ENCODE measurements around the gene PEX3. TPM values are rescaled to one million over a fixed set of nuclear protein-coding genes. Genes with fewer than 3 reads are reported as not detected.
"Not testable (repeated sequence)": the region's sequence is repeated elsewhere in the genome, so short reads cannot be mapped to it uniquely, and the experiment has no call there.

PEX3 gene
- total RNA-seq, 2 experiments from 2014 or later: 17.9 to 18.4 TPM

GRCh38 chr6:143501851-143502250, 51.2 kb downstream of the PEX3 start:
- DNase-seq (no peak), ATAC-seq (no peak)
- no peak overlapping the region for H3K27ac Mint-ChIP-seq
- H3K36me3 Mint-ChIP-seq: peaks cover 38% of the 10 kb centered on the region
- H3K4me3 Mint-ChIP-seq: no peak overlapping the region
- CTCF ChIA-PET: interaction anchor here (0.8 to 1.6 kb wide), 3 partner anchors 10 to 65 kb away, joined by 3 read pairs; partner anchors contain the start of gene FUCA2
- H3K27me3 Mint-ChIP-seq: no peaks in the 10 kb centered on the region
- peaks cover 21% of the 10 kb centered on the region for H3K4me1 Mint-ChIP-seq
- H3K9me3 Mint-ChIP-seq (ENCODE audit: low read depth): no peaks in the 10 kb centered on the region

- Mint-ChIP-seq H3K27ac (no peak overlapping the region), H3K4me3 (no peak overlapping the region), H3K27me3 (no peaks in the 10 kb centered on the region), H3K4me1 (peaks cover 15% of the 10 kb centered on the region), H3K36me3 (peaks cover 27% of the 10 kb centered on the region), H3K9me3 (ENCODE audit: low read depth) (no peaks in the 10 kb centered on the region)
- CTCF ChIA-PET: no interaction called here
- ATAC-seq (no peak), DNase-seq (no peak)
These were observed 53.8 kb downstream of the PEX3 start for GRCh38 chr6:143504369-143504768.

GRCh38 chr6:143505111-143505510, 54.5 kb downstream of the PEX3 start:
- no peak overlapping the region for H3K4me3 Mint-ChIP-seq
- no peaks in the 10 kb centered on the region for H3K27me3 Mint-ChIP-seq
- CTCF ChIA-PET: interaction anchor here (0.6 kb wide), 1 partner anchor 191 kb away, joined by 3 read pairs; no protein-coding TSS in a partner anchor
- no peaks in the 10 kb centered on the region for H3K9me3 Mint-ChIP-seq (ENCODE audit: low read depth)
- H3K36me3 Mint-ChIP-seq: peaks cover 20% of the 10 kb centered on the region
- H3K27ac Mint-ChIP-seq: no peak overlapping the region
- no peak for ATAC-seq
- DNase-seq: no peak
- peaks cover 19% of the 10 kb centered on the region for H3K4me1 Mint-ChIP-seq

DNA sequence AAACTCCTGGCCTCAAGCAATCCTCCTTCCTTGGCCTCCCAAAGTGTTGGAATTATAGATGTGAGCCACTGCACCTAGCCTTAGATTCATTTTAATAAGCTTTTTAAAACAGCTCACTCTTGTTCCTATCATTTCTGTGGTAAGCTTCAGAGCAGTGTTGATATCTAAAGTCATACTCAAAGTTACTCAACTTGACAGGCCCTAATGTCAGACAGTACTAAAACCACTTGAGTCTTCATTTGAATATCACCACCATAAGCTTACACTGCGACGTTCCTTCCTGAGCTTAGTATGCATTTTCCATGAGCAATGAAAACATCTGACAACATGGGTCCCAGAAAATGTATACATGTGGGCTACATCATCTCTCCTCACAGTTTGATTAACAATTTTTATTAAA, 54.9 kb downstream of the PEX3 start:
- Mint-ChIP-seq H3K4me3 (no peak overlapping the region), H3K4me1 (peaks cover 22% of the 10 kb centered on the region), H3K36me3 (peaks cover 17% of the 10 kb centered on the region), H3K27ac (no peak overlapping the region), H3K27me3 (no peaks in the 10 kb centered on the region), H3K9me3 (ENCODE audit: low read depth) (no peaks in the 10 kb centered on the region)
- DNase-seq: no peak
- peak; percentile 36 for ATAC-seq
- CTCF ChIA-PET: interaction anchor here (0.6 to 0.7 kb wide), 2 partner anchors 191 to 866 kb away, joined by 3 read pairs; no protein-coding TSS in a partner anchor

- Mint-ChIP-seq H3K27me3 (no peaks in the 10 kb centered on the region), H3K36me3 (peaks cover 19% of the 10 kb centered on the region), H3K4me1 (peaks cover 28% of the 10 kb centered on the region), H3K9me3 (ENCODE audit: low read depth) (no peaks in the 10 kb centered on the region), H3K27ac (no peak overlapping the region), H3K4me3 (no peak overlapping the region)
- DNase-seq (no peak), ATAC-seq (no peak)
- CTCF ChIA-PET: interaction anchor here (0.7 kb wide), 1 partner anchor 865 kb away, joined by 3 read pairs; no protein-coding TSS in a partner anchor
These were observed 55.6 kb downstream of the PEX3 start for GRCh38 chr6:143506199-143506598.

GRCh38 chr6:143506620-143507019, 56.0 kb downstream of the PEX3 start:
- Mint-ChIP-seq H3K9me3 (ENCODE audit: low read depth) (no peaks in the 10 kb centered on the region), H3K27me3 (no peaks in the 10 kb centered on the region), H3K27ac (no peak overlapping the region), H3K4me1 (peaks cover 31% of the 10 kb centered on the region), H3K36me3 (peaks cover 19% of the 10 kb centered on the region), H3K4me3 (no peak overlapping the region)
- no peak for ATAC-seq
- CTCF ChIA-PET: interaction anchor here (0.9 kb wide), 1 partner anchor 10 kb away, joined by 3 read pairs; no protein-coding TSS in a partner anchor
- no peak for DNase-seq

DNA sequence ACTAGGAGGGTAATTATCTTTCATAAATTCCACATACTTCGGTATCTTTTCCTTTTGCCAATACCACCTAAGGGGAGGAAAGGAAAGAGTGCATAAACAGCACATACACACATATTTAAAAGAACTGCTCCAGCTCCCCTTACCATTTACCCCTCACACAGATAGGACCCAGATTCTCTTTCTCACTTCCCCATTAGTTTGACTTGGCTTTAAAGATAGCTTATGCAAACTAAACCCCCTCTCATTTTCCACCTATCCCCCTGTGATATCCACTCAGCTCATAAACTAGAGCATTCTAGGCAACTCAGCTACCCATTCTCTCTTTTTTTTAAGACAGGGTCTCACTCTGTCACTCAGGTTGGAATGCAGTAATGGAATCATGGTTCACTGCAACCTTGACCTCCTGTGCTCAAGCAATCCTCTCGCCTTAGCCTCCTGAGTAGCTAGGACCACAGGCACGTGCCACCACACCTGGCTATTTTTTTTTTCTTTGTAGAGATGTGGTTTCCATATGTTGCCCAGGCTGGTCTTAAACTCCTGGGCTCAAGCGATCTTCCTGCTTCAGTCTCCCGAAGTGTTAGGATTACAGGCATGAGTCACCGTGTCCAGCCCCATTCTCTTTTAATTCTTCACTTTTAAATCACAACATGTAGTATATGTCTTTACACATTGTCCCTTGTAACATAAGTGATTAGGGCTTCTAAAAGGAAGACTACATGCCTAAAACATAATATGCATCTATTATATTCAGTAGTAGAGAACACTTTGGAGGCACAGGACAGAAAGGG, 56.9 kb downstream of the PEX3 start:
- ATAC-seq (no peak), DNase-seq (no peak)
- H3K27ac Mint-ChIP-seq: no peak overlapping the region
- no peaks in the 10 kb centered on the region for H3K27me3 Mint-ChIP-seq
- H3K36me3 Mint-ChIP-seq: peaks cover 19% of the 10 kb centered on the region
- H3K4me1 Mint-ChIP-seq: peaks cover 38% of the 10 kb centered on the region
- H3K9me3 Mint-ChIP-seq (ENCODE audit: low read depth): no peaks in the 10 kb centered on the region
- no peak overlapping the region for H3K4me3 Mint-ChIP-seq
- CTCF ChIA-PET: interaction anchor here (0.9 kb wide), 1 partner anchor 10 kb away, joined by 3 read pairs; no protein-coding TSS in a partner anchor

DNA sequence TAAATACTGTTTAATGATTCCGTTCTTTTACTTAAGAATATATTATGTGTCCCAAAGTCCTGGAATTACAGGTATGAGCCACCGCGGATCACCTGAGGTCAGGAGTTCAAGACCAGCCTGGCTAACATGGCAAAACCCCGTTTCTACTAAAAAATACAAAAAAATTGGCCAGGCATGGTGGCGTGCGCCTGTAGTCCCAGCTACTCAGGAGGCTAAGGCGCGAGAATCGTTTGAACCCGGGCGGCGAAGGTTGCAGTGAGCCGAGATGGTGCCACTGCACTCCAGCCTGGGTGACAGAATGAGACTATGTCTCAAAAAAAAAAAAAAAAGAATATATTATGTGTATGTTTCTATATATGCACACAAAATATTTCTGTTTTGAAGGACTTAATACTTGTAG, 59.7 kb downstream of the PEX3 start:
- not testable (repeated sequence) for DNase-seq; ATAC-seq; H3K9me3 Mint-ChIP-seq (ENCODE audit: low read depth); H3K27me3 Mint-ChIP-seq
- peaks cover 21% of the 10 kb centered on the region for H3K36me3 Mint-ChIP-seq
- peaks cover 44% of the 10 kb centered on the region for H3K4me1 Mint-ChIP-seq
- CTCF ChIA-PET: interaction anchor here (1.2 to 1.8 kb wide), 5 partner anchors 9 to 503 kb away, joined by 3 to 5 read pairs (median 4); partner anchors contain the start of genes ADAT2, LTV1 and PEX3
- peak overlapping the region; percentile 93 for H3K27ac Mint-ChIP-seq
- H3K4me3 Mint-ChIP-seq: peak overlapping the region; percentile 90

GRCh38 chr6:143510991-143511891, 60.6 kb downstream of the PEX3 start, which contains the start of gene FUCA2:
TSS of gene FUCA2 (minus strand) at chr6:143511720. CDS start at chr6:143511634, 86 bp downstream.
- no peaks in the 10 kb centered on the region for H3K9me3 Mint-ChIP-seq (ENCODE audit: low read depth)

GRCh38 chr6:143513410-143513809, 62.8 kb downstream of the PEX3 start:
- H3K4me3 Mint-ChIP-seq: peak overlapping the region; percentile 27
- H3K4me1 Mint-ChIP-seq: peaks cover 48% of the 10 kb centered on the region
- no peaks in the 10 kb centered on the region for H3K27me3 Mint-ChIP-seq
- H3K9me3 Mint-ChIP-seq (ENCODE audit: low read depth): no peaks in the 10 kb centered on the region
- DNase-seq: peak; percentile 67
- H3K36me3 Mint-ChIP-seq: peaks cover 5% of the 10 kb centered on the region
- no peak overlapping the region for H3K27ac Mint-ChIP-seq
- no peak for ATAC-seq
- CTCF ChIA-PET: interaction anchor here (0.8 to 3.0 kb wide), 22 partner anchors 9 to 500 kb away, joined by 3 to 18 read pairs (median 4); partner anchors contain the start of gene LTV1

More at GRCh38 chr6:143510991-143511891, 60.6 kb downstream of the PEX3 start, which contains the start of gene FUCA2:
- H3K27me3 Mint-ChIP-seq: no peaks in the 10 kb centered on the region
- peak; percentile 82 for ATAC-seq
- H3K4me3 Mint-ChIP-seq: peak within 1 kb of the TSS; percentile 90
- H3K4me1 Mint-ChIP-seq: peaks cover 38% of the 10 kb centered on the region
- CTCF ChIA-PET: interaction anchor here (1.0 to 3.0 kb wide), 11 partner anchors 9 to 544 kb away, joined by 3 to 18 read pairs (median 4); partner anchors contain the start of gene LTV1
- H3K36me3 Mint-ChIP-seq: peaks cover 13% of the 10 kb centered on the region
- peak within 1 kb of the TSS; percentile 93 for H3K27ac Mint-ChIP-seq
- DNase-seq: peak; percentile 81

- H3K4me3 Mint-ChIP-seq: no peak overlapping the region
These were observed 64.6 kb downstream of the PEX3 start for GRCh38 chr6:143515061-143515760.

DNA sequence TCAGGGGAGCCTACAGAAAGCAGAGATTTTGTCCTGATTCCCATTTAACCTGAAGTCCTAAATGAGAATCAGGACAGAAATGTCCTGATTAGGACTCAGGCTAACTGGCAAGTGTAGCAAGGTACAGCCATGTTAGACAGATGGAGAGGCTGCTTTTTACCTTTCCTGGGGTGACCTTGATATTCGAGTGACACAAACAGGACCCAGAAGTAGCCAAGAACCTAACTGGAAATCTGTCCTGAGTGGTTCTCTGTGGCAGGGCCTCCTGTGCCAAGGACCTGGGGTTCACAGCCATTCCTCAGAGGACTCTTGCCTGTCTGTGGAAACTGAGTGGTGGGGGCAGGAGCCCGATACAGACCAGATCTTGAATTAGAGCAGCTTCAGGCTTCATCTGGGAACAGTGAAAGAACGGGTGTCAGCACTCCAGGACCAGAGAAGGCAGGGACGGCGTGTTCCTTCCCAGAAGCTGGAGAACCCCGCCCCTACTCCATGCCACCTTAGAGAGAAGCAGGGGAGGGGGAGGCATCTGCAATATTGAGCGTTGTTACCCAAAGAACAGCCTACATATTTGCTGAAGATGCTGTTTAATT, 65.3 kb downstream of the PEX3 start:
- CTCF ChIA-PET: no interaction called here
- H3K27ac Mint-ChIP-seq: no peak overlapping the region
- H3K4me1 Mint-ChIP-seq: peaks cover 32% of the 10 kb centered on the region
- no peaks in the 10 kb centered on the region for H3K9me3 Mint-ChIP-seq (ENCODE audit: low read depth)
- DNase-seq (no peak), ATAC-seq (no peak)
- H3K36me3 Mint-ChIP-seq: peaks cover 5% of the 10 kb centered on the region
- no peak overlapping the region for H3K4me3 Mint-ChIP-seq
- no peaks in the 10 kb centered on the region for H3K27me3 Mint-ChIP-seq

More at GRCh38 chr6:143515061-143515760, 64.6 kb downstream of the PEX3 start:
- H3K27me3 Mint-ChIP-seq: no peaks in the 10 kb centered on the region
- DNase-seq (no peak), ATAC-seq (no peak)
- CTCF ChIA-PET: interaction anchor here (0.8 kb wide), 1 partner anchor 14 kb away, joined by 3 read pairs; no protein-coding TSS in a partner anchor
- no peak overlapping the region for H3K27ac Mint-ChIP-seq
- peaks cover 37% of the 10 kb centered on the region for H3K4me1 Mint-ChIP-seq
- no peaks in the 10 kb centered on the region for H3K9me3 Mint-ChIP-seq (ENCODE audit: low read depth)
- H3K36me3 Mint-ChIP-seq: peaks cover 5% of the 10 kb centered on the region
